ENCODE results near the gene CRYBA2.

DNA sequence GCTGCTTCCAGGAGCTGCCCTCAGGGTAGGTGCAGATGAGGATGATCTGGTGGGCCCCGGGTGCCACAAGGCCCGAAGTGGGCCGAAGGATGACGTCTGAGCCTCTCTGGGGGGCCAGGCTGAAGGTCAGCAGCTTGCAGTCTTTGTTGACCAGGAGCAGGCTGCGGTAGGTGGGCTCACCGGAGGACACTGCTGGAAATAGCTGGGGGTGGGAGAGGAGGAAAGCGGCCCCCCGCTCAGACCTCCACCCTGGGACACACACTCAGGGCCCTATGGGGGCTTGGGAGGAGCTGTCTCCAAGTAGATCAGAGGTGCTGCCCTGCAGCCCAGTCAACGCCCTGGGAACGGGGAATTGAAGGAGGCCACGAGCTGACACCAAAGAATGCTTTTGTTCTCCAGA is 30.8 kb upstream of the CRYBA2 start:
- TF ChIP-seq SP1 (IDR thresholded peaks at IDR 0.05; ENCODE audit: low read depth, low read length) (no peak), CTCF (IDR thresholded peaks at IDR 0.05; ENCODE audit: control extremely low read depth in 1 of 3, insufficient read depth in 1 of 3, low read depth in 1 of 3, low read length in 3 of 3) (no peak), POLR2A (IDR thresholded peaks at IDR 0.05; ENCODE audit: control extremely low read depth in 1 of 2, low read depth in 2 of 2, low read length in 2 of 2) (no peak), JUN (IDR thresholded peaks at IDR 0.05; ENCODE audit: low read depth, low read length) (no peak), SAP30 (IDR thresholded peaks at IDR 0.05; ENCODE audit: insufficient read depth, insufficient replicate concordance, low read length) (no peak)
